ENCODE data around the gene DUSP3. TPM values are rescaled to one million over a fixed set of nuclear protein-coding genes. Genes with fewer than 3 reads are reported as not detected.

Gene DUSP3
- polyA plus RNA-seq, 1 donor from 2014 or later: 38.8 TPM

GRCh38 chr17:43741636-43742035, 37.1 kb downstream of the DUSP3 start:
- Histone ChIP-seq H3K4me3 (ENCODE audit: low read length) (no peak overlapping the region), H3K9me3 (ENCODE audit: low read length) (no peaks in the 10 kb centered on the region), H3K27me3 (ENCODE audit: insufficient read depth, low read depth, low read length) (no peaks in the 10 kb centered on the region), H3F3A (ENCODE audit: insufficient read depth, low read length, poor library complexity, severe bottlenecking) (no peaks in the 10 kb centered on the region), H3K9me2 (ENCODE audit: insufficient read depth, low read length) (no peaks in the 10 kb centered on the region), H3K36me3 (ENCODE audit: insufficient read depth, low read length) (no peaks in the 10 kb centered on the region), H3K27ac (ENCODE audit: low read length) (no peak overlapping the region), H2AFZ (ENCODE audit: low read depth, low read length) (no peak overlapping the region), H3K79me2 (replicated peaks; ENCODE audit: insufficient read depth, low read length) (no peaks in the 10 kb centered on the region), H3K4me2 (ENCODE audit: low read length) (no peak overlapping the region), H4K20me1 (ENCODE audit: insufficient read depth) (no peaks in the 10 kb centered on the region), H3K9ac (ENCODE audit: low read length) (no peak overlapping the region)
- TF ChIP-seq EP300 (conservative IDR thresholded peaks at IDR 0.05; ENCODE audit: poor library complexity, severe bottlenecking) (no peak), EZH2 (IDR thresholded peaks at IDR 0.05; ENCODE audit: borderline replicate concordance, insufficient read depth, low read length, poor library complexity, severe bottlenecking) (no peak), MXI1 (conservative IDR thresholded peaks at IDR 0.05; ENCODE audit: poor library complexity, severe bottlenecking) (no peak), POLR2AphosphoS5 (IDR thresholded peaks at IDR 0.05) (no peak), SMC3 (conservative IDR thresholded peaks at IDR 0.05; ENCODE audit: poor library complexity) (no peak), RAD21 (conservative IDR thresholded peaks at IDR 0.05) (no peak), TAF1 (IDR thresholded peaks at IDR 0.05; ENCODE audit: low read depth) (no peak)
- TF ChIP-seq, protein P1, sequence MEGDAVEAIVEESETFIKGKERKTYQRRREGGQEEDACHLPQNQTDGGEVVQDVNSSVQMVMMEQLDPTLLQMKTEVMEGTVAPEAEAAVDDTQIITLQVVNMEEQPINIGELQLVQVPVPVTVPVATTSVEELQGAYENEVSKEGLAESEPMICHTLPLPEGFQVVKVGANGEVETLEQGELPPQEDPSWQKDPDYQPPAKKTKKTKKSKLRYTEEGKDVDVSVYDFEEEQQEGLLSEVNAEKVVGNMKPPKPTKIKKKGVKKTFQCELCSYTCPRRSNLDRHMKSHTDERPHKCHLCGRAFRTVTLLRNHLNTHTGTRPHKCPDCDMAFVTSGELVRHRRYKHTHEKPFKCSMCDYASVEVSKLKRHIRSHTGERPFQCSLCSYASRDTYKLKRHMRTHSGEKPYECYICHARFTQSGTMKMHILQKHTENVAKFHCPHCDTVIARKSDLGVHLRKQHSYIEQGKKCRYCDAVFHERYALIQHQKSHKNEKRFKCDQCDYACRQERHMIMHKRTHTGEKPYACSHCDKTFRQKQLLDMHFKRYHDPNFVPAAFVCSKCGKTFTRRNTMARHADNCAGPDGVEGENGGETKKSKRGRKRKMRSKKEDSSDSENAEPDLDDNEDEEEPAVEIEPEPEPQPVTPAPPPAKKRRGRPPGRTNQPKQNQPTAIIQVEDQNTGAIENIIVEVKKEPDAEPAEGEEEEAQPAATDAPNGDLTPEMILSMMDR (IDR thresholded peaks at IDR 0.05; ENCODE audit: poor library complexity, severe bottlenecking): no peak
- TF ChIP-seq, protein P2, sequence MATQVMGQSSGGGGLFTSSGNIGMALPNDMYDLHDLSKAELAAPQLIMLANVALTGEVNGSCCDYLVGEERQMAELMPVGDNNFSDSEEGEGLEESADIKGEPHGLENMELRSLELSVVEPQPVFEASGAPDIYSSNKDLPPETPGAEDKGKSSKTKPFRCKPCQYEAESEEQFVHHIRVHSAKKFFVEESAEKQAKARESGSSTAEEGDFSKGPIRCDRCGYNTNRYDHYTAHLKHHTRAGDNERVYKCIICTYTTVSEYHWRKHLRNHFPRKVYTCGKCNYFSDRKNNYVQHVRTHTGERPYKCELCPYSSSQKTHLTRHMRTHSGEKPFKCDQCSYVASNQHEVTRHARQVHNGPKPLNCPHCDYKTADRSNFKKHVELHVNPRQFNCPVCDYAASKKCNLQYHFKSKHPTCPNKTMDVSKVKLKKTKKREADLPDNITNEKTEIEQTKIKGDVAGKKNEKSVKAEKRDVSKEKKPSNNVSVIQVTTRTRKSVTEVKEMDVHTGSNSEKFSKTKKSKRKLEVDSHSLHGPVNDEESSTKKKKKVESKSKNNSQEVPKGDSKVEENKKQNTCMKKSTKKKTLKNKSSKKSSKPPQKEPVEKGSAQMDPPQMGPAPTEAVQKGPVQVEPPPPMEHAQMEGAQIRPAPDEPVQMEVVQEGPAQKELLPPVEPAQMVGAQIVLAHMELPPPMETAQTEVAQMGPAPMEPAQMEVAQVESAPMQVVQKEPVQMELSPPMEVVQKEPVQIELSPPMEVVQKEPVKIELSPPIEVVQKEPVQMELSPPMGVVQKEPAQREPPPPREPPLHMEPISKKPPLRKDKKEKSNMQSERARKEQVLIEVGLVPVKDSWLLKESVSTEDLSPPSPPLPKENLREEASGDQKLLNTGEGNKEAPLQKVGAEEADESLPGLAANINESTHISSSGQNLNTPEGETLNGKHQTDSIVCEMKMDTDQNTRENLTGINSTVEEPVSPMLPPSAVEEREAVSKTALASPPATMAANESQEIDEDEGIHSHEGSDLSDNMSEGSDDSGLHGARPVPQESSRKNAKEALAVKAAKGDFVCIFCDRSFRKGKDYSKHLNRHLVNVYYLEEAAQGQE (IDR thresholded peaks at IDR 0.05; ENCODE audit: borderline replicate concordance): no peak

GRCh38 chr17:43740541-43740940, 38.2 kb downstream of the DUSP3 start:
- Histone ChIP-seq H3K27me3 (ENCODE audit: insufficient read depth, low read depth, low read length) (no peaks in the 10 kb centered on the region), H3F3A (ENCODE audit: insufficient read depth, low read length, poor library complexity, severe bottlenecking) (no peaks in the 10 kb centered on the region), H3K79me2 (replicated peaks; ENCODE audit: insufficient read depth, low read length) (no peaks in the 10 kb centered on the region), H3K9me2 (ENCODE audit: insufficient read depth, low read length) (no peaks in the 10 kb centered on the region), H2AFZ (ENCODE audit: low read depth, low read length) (no peak overlapping the region), H3K27ac (ENCODE audit: low read length) (no peak overlapping the region), H4K20me1 (ENCODE audit: insufficient read depth) (no peaks in the 10 kb centered on the region), H3K4me3 (ENCODE audit: low read length) (no peak overlapping the region), H3K9ac (ENCODE audit: low read length) (no peak overlapping the region), H3K36me3 (ENCODE audit: insufficient read depth, low read length) (no peaks in the 10 kb centered on the region), H3K4me2 (ENCODE audit: low read length) (no peak overlapping the region), H3K9me3 (ENCODE audit: low read length) (no peaks in the 10 kb centered on the region)
- TF ChIP-seq EP300 (conservative IDR thresholded peaks at IDR 0.05; ENCODE audit: poor library complexity, severe bottlenecking): no peak
- TF ChIP-seq POLR2AphosphoS5 (IDR thresholded peaks at IDR 0.05): no peak
- TF ChIP-seq SMC3 (conservative IDR thresholded peaks at IDR 0.05; ENCODE audit: poor library complexity): no peak
- no peak for TF ChIP-seq RAD21 (conservative IDR thresholded peaks at IDR 0.05)
- TF ChIP-seq, protein P1 (IDR thresholded peaks at IDR 0.05; ENCODE audit: poor library complexity, severe bottlenecking): no peak
- no peak for TF ChIP-seq TAF1 (IDR thresholded peaks at IDR 0.05; ENCODE audit: low read depth)
- TF ChIP-seq, protein P2 (IDR thresholded peaks at IDR 0.05; ENCODE audit: borderline replicate concordance): no peak

All from neural cell (in vitro differentiated cells).